ENCODE measurements around the gene OSCAR. TPM values are rescaled to one million over a fixed set of nuclear protein-coding genes. Genes with fewer than 3 reads are reported as not detected.

OSCAR gene
- total and polyA plus RNA-seq, 10 of the 15 experiments (the other 5 are each of a cell fraction or from before 2014, with no cell fraction given), result 0.08 to 0.27 (median 0.10) TPM; not detected in 7

DNA sequence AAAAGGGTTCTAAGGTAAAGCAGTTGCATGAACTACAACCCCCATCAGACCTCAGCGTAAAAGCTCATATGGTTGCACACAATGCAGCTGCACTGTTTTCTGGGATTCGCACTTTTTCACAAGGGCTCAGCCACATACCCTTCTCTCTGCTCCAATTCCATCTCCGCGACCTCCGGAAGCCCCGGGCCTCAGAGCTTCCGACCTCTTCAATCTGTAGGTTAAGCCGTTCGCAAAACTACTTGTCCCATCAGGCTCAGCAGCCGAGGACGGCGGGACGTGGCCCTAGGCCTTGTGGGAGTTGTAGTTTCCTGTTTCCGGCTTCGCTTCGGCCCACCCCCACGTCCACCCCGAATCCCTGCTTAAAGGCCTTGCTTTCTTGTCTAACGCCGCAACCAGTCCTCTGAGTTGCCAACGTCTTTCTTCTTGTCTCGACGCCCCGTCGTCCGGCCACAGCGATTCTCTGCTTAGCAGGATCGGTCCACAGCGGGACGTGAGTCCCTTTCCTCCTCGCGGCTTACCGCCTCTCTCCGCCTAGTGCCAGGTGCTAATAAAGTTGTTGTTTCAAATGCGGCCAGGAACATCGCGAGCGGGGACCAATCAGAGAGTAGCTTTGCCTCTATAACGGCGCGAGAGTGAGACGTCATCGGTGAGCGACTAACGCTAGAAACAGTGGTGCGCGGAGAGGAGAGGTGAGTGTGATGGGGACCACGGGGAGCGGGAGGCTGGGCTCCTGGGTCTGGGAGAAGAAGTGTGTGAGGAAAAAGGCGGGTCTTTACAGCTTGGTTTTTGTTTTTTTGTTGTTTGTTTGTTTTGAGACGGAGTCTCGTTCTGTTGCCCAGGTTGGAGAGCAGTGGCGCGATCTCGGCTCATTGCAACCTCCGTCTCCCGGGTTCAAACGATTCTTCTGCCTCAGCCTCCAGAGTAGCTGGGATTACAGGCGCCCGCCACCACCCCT, 14.8 kb upstream of the OSCAR start, which contains the start of the genes PRPF31 and TFPT (continued):
- TF ChIP-seq POLR2AphosphoS2 (IDR thresholded peaks at IDR 0.05; ENCODE audit: low read depth, low read length) (no peak; the same call in 1 of the 2 replicates), SMARCA5 (IDR thresholded peaks at IDR 0.05) (no peak), SREBF1 (IDR thresholded peaks at IDR 0.05; ENCODE audit: low read length) (peak; percentile 73), BRCA1 (IDR thresholded peaks at IDR 0.05; ENCODE audit: low read depth, low read length) (no peak), FOS (IDR thresholded peaks at IDR 0.05; ENCODE audit: borderline replicate concordance, extremely low read depth, insufficient read length) (peak; percentile 20), ZNF207 (IDR thresholded peaks at IDR 0.05; ENCODE audit: borderline replicate concordance) (peak; percentile 99), CREB1 (IDR thresholded peaks at IDR 0.05; ENCODE audit: low read depth) (peak; percentile 99), SIX5 (IDR thresholded peaks at IDR 0.05; ENCODE audit: low read depth, low read length, severe bottlenecking) (peak; percentile 97), SPI1 (IDR thresholded peaks at IDR 0.05; ENCODE audit: borderline replicate concordance, insufficient read depth, low read depth, low read length) (no peak), SUPT20H (IDR thresholded peaks at IDR 0.05; ENCODE audit: borderline replicate concordance, control insufficient read depth, low read depth, low read length) (no peak), EED (IDR thresholded peaks at IDR 0.05; ENCODE audit: low read depth) (no peak)
- TF ChIP-seq, protein P1, sequence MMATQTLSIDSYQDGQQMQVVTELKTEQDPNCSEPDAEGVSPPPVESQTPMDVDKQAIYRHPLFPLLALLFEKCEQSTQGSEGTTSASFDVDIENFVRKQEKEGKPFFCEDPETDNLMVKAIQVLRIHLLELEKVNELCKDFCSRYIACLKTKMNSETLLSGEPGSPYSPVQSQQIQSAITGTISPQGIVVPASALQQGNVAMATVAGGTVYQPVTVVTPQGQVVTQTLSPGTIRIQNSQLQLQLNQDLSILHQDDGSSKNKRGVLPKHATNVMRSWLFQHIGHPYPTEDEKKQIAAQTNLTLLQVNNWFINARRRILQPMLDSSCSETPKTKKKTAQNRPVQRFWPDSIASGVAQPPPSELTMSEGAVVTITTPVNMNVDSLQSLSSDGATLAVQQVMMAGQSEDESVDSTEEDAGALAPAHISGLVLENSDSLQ (IDR thresholded peaks at IDR 0.05), result peak; percentile 56; the same call in 1 of the 2 replicates
- TF ChIP-seq, protein P2, sequence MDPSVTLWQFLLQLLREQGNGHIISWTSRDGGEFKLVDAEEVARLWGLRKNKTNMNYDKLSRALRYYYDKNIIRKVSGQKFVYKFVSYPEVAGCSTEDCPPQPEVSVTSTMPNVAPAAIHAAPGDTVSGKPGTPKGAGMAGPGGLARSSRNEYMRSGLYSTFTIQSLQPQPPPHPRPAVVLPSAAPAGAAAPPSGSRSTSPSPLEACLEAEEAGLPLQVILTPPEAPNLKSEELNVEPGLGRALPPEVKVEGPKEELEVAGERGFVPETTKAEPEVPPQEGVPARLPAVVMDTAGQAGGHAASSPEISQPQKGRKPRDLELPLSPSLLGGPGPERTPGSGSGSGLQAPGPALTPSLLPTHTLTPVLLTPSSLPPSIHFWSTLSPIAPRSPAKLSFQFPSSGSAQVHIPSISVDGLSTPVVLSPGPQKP (IDR thresholded peaks at IDR 0.05; ENCODE audit: low read depth, low read length), result peak; percentile 63; the same call in 1 of the 2 replicates
- TF ChIP-seq, protein P3, sequence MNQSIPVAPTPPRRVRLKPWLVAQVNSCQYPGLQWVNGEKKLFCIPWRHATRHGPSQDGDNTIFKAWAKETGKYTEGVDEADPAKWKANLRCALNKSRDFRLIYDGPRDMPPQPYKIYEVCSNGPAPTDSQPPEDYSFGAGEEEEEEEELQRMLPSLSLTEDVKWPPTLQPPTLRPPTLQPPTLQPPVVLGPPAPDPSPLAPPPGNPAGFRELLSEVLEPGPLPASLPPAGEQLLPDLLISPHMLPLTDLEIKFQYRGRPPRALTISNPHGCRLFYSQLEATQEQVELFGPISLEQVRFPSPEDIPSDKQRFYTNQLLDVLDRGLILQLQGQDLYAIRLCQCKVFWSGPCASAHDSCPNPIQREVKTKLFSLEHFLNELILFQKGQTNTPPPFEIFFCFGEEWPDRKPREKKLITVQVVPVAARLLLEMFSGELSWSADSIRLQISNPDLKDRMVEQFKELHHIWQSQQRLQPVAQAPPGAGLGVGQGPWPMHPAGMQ (IDR thresholded peaks at IDR 0.05; ENCODE audit: borderline replicate concordance), result no peak
- TF ChIP-seq, protein P4, sequence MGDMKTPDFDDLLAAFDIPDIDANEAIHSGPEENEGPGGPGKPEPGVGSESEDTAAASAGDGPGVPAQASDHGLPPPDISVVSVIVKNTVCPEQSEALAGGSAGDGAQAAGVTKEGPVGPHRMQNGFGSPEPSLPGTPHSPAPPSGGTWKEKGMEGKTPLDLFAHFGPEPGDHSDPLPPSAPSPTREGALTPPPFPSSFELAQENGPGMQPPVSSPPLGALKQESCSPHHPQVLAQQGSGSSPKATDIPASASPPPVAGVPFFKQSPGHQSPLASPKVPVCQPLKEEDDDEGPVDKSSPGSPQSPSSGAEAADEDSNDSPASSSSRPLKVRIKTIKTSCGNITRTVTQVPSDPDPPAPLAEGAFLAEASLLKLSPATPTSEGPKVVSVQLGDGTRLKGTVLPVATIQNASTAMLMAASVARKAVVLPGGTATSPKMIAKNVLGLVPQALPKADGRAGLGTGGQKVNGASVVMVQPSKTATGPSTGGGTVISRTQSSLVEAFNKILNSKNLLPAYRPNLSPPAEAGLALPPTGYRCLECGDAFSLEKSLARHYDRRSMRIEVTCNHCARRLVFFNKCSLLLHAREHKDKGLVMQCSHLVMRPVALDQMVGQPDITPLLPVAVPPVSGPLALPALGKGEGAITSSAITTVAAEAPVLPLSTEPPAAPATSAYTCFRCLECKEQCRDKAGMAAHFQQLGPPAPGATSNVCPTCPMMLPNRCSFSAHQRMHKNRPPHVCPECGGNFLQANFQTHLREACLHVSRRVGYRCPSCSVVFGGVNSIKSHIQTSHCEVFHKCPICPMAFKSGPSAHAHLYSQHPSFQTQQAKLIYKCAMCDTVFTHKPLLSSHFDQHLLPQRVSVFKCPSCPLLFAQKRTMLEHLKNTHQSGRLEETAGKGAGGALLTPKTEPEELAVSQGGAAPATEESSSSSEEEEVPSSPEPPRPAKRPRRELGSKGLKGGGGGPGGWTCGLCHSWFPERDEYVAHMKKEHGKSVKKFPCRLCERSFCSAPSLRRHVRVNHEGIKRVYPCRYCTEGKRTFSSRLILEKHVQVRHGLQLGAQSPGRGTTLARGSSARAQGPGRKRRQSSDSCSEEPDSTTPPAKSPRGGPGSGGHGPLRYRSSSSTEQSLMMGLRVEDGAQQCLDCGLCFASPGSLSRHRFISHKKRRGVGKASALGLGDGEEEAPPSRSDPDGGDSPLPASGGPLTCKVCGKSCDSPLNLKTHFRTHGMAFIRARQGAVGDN (IDR thresholded peaks at IDR 0.05), result 0 out of 2 replicates have a peak, but pooled peaks have one; percentile 47
- TF ChIP-seq, protein P5, sequence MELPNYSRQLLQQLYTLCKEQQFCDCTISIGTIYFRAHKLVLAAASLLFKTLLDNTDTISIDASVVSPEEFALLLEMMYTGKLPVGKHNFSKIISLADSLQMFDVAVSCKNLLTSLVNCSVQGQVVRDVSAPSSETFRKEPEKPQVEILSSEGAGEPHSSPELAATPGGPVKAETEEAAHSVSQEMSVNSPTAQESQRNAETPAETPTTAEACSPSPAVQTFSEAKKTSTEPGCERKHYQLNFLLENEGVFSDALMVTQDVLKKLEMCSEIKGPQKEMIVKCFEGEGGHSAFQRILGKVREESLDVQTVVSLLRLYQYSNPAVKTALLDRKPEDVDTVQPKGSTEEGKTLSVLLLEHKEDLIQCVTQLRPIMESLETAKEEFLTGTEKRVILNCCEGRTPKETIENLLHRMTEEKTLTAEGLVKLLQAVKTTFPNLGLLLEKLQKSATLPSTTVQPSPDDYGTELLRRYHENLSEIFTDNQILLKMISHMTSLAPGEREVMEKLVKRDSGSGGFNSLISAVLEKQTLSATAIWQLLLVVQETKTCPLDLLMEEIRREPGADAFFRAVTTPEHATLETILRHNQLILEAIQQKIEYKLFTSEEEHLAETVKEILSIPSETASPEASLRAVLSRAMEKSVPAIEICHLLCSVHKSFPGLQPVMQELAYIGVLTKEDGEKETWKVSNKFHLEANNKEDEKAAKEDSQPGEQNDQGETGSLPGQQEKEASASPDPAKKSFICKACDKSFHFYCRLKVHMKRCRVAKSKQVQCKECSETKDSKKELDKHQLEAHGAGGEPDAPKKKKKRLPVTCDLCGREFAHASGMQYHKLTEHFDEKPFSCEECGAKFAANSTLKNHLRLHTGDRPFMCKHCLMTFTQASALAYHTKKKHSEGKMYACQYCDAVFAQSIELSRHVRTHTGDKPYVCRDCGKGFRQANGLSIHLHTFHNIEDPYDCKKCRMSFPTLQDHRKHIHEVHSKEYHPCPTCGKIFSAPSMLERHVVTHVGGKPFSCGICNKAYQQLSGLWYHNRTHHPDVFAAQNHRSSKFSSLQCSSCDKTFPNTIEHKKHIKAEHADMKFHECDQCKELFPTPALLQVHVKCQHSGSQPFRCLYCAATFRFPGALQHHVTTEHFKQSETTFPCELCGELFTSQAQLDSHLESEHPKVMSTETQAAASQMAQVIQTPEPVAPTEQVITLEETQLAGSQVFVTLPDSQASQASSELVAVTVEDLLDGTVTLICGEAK (IDR thresholded peaks at IDR 0.05; ENCODE audit: borderline replicate concordance), result peak; percentile 100
